GM11168 (cell line): ENCODE results near the gene SAMD11.
"Not testable (repeated sequence)": the region's sequence is repeated elsewhere in the genome, so short reads cannot be mapped to it uniquely, and the experiment has no call there.

Experiments
- in situ Hi-C: fragments of 300-500 bp; cut with MboI; formaldehyde crosslinking; loops from one replicate; pipeline ENCODE4 v1.12.0; 2022; ENCODE audit warnings: low sequenced_read_pairs; ENCODE audit not compliant: unreplicated experiment

SAMD11 gene

GRCh38 chr1:970973-971730 lies 47.4 kb downstream of the SAMD11 start:
- in situ Hi-C loops: no loop called here

- in situ Hi-C loops: no loop called here
Observed at GRCh38 chr1:971751-972506, 48.2 kb downstream of the SAMD11 start.

DNA sequence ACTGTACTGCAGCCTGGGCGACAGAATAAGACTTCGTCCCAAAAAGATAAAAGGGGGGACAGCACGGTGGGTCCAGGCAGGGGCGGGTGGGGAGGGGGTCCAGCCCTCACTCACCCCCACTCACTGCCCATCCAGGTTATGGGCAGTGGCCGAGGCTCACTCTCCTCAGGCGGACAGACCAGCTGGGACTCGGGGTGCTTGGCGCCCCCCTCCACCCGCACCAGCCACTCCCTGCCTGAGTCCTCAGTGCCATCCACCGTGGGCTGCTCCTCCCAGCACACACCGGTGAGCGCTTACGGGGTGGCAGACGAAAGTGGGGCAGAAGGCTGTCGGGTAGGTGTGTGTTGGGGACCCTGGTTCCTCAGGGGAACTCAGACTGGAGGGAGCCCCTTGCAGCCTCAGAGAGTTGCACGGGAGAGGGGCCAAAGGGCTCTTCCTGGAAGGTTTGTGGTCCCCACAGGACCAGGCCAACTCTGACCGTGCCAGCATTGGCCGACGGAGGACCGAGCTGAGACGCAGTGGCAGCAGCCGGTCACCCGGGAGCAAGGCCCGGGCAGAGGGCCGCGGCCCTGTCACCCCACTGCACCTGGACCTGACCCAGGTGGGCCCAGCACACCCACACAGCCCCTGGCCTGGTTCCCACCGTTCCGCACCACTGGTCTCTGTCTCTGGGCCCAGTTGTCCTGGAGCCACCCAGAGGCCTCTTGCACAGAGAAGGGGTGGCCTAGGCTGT lies 49.2 kb downstream of the SAMD11 start:
- in situ Hi-C loops: no loop called here

- in situ Hi-C loops: no loop called here
Observed at GRCh38 chr1:973459-974292, 50.0 kb downstream of the SAMD11 start.

DNA sequence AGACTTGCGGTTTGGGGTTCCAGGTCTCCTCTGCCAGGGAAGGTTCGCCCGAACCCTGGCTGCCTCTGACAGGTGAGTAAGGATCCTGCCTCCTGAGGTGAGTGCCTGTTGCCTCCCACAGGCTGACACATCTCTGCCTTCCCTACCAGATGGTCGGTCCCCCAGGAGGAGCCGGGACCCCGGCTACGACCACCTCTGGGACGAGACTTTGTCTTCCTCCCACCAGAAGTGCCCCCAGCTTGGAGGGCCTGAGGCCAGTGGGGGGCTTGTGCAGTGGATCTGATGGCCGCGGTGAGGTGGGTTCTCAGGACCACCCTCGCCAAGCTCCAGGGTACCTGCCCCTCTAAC lies 50.5 kb downstream of the SAMD11 start:
- in situ Hi-C loops: no loop called here

DNA sequence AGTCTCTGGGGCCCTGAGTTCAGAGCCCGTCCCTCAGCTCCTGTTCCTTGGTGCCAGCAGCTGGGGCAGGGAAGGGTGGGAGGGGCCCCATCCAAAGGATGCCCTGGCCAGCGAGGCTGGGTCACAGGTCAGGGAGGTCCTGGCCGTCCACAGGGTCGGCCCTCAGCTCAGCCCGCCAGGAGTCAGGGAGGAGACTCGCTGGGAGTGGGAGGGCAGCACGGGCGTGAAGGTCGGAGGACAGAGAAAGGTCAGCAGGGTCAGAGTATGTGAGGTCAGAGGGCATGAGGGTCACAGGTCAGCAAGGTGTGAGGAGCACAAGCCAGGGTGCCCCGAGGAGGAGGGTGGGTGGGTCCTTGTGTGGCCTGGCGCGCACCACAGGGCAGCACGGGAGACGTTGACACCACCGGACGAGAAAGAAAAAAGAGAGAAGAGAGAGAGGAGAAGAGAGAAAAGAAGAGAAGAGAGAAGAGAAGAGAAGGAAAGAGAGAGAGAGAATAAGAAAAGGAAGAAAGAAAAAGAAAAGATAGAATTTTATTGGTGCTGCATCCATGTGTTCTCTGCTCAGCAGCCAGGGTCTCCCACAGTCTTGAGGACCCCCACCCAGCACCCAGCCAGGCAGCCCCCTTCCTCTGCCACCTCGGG lies 51.1 kb downstream of the SAMD11 start:
- in situ Hi-C loops: no loop called here

GRCh38 chr1:975365-975764 lies 51.6 kb downstream of the SAMD11 start:
- in situ Hi-C loops: no loop called here

- in situ Hi-C loops: no loop called here
Observed at GRCh38 chr1:975896-976683, 52.4 kb downstream of the SAMD11 start.

- in situ Hi-C loops: not testable (repeated sequence)
Observed at GRCh38 chr1:976791-977190, 53.1 kb downstream of the SAMD11 start.

DNA sequence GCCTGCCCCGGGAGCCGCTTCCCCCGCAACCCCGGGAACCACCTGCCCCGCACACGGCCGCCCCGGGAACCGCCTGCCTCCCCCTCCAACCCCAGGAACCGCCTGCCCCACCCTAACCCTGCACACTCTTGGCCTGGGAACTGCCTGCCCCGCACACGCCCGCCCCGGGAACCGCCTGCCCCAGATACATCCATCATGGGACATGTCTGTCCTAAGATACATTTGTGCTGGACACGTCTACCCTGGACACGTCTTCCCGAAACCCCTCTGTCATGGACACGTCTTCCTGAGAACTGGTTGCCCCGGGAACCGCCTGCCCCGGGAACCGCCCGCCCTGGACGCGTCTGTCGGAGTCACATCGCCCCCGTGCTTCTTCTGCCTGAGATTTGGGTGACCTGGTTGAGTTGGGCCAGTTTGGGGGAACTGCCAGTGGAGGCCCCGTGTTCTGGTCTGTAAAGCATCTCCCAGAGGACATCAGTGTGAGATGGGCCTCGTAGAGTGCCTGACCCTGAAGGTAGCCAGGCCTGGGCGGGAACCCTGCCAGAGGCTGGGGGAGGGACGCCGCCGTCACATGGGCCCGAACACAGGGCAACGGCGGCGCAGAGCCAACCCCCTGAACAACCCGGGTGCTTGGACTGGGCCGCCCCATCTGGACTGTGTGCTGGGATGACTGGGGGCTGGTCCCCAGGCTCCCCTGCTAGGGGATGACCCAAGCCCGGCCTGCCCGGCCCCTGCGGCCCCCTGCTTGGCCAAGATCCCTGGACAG lies 54.5 kb downstream of the SAMD11 start:
- in situ Hi-C loops: no loop called here

GRCh38 chr1:978835-979743 lies 55.4 kb downstream of the SAMD11 start:
- in situ Hi-C loops: no loop called here

DNA sequence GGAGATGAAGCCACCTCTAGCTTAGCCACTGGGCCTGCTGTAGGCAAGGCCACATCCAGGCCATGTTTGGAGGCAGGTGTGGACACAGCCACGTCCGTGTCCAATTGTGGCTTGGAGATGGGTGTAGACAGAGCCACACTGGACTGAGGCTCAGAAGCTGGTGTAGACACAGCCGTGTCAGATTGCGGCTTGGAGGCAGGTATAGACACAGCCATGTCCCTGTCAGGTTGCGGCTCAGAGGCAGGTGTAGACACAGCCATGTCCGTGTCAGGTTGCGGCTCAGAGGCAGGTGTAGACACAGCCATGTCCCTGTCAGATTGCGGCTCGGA lies 56.0 kb downstream of the SAMD11 start:
- in situ Hi-C loops: no loop called here

DNA sequence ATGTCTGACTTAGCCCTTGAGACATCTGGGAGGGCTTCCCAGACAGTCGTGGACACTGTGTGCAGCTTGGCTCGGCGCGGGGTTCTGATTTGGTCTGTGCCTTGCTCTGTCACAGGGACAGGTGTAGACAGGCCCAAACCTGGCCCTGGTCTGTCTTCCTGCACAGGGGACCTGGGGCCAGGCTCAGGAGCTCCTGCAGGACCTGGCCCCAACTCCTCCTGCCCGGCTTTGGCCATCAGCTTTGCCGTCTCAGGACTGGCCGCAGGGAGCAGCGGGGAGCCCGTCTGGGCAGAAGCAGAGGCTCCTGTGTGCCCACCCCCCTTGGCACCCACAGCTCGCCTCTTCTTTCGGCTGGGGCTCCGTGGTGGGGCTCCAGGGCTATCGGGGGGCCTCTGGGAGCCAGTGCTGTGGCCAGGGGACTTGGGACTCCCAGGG lies 56.4 kb downstream of the SAMD11 start:
- in situ Hi-C loops: no loop called here

- in situ Hi-C loops: no loop called here
Observed at GRCh38 chr1:980602-981395, 57.1 kb downstream of the SAMD11 start.

GRCh38 chr1:981491-981954 lies 57.8 kb downstream of the SAMD11 start:
- in situ Hi-C loops: no loop called here

DNA sequence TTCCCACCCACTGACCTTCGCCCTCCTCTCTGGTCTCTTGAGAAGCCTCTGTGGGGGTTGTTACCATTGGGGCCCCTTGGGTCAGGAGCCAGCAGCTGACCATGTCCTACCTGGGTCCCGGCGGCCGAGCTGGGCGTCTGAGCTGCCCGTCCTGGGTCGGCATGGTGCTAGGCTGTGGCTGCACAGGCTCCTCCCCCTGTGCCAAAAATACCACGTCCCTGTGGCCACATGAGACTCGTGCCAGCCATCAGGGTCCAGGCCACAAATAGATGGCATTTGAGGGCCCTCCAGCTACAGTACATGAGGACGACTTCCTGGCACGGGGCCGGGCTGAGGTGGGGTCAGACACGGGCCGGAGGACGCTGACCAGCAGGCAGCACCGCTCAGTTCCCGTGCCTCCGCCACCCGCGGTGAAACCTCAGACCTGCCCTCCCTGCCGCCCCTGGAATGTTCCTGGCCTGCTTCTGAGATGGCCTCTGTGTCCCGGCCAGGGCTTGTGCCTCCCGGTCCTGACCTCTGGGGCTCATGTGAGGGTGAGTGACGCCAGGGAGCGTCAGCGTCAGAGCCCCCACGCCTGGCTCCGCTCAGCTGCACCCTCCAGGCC lies 58.3 kb downstream of the SAMD11 start, which contains the start of gene PERM1:
Gene PERM1, minus strand, starts transcription at position 139 of the 604 bp plus-strand sequence. CDS start 1,064 bp downstream, outside the sequence.
- in situ Hi-C loops: no loop called here
